ENCODE measurements around the gene PAN3. TPM values are rescaled to one million over a fixed set of nuclear protein-coding genes. Genes with fewer than 3 reads are reported as not detected.
"Not testable (repeated sequence)": the region's sequence is repeated elsewhere in the genome, so short reads cannot be mapped to it uniquely, and the experiment has no call there.

Gene PAN3
- total and polyA plus RNA-seq, 4 experiments from 2014 or later = 2.8 to 66.7 (median 36.4) TPM

DNA sequence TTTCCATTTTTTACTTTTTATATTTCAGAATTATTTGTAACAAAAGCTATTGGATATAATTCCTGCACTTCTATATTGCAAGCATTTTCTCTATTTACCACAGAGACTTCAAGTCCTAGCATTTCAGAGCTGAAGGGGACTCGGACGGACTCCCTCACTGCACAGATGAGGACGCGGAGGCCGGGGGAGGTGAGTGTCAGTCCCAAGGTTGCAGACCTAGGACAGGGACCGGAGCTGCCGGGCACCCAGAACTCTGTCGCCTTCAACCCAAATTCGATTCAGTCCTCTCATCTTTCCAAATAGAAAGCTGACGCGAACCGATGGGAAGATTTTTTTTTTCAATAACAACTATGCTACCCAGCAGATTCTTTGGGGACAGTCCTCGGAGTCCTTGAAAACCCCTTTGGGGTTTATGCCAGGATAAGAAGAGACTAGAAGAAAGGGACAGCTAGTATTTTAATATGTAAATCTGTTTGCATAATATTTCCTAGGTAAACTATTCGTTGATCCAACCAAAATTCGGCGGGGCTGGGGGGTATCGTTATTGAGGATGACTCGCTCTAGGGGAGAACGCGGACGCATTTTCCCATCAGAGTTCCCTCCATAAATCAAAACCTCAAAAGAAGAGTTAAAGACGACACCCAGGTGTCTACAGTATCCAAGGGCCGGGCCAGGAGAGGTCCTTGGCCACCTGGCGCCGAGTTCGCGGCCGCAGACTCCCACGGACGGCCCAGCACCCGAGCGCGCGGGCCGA is 38.8 kb upstream of the PAN3 start:
- H3K27me3 Mint-ChIP-seq = peaks cover 36 to 48% of the 10 kb centered on the region in 2 donors
- H3K36me3 ChIP-seq (ENCODE audit: insufficient read depth, low read length) = no peaks in the 10 kb centered on the region
- peaks cover 14% of the 10 kb centered on the region for H3K4me1 ChIP-seq (ENCODE audit: insufficient read depth, low read length)
- peak overlapping the region; percentile 61 to 88 (median 77) for H3K4me3 Mint-ChIP-seq
- H3K9me3 ChIP-seq (ENCODE audit: control insufficient read depth in 1 of 2, low read length in 2 of 2) = no peaks in the 10 kb centered on the region
- H3K27ac ChIP-seq (ENCODE audit: low read depth, low read length) = no peak overlapping the region
- peaks cover 24% of the 10 kb centered on the region for H3K27me3 ChIP-seq (ENCODE audit: insufficient read depth, low read length)
- intact Hi-C loops (cut with micrococcal nuclease) = no loop called here
- H3K9me3 Mint-ChIP-seq = peaks cover 0 to 4% (median 0%) of the 10 kb centered on the region in 8 donors
- CTCF ChIA-PET (ENCODE audit: partially characterized antibody) = interaction anchor here (1.0 kb wide), 1 partner anchor 90 kb away, joined by 3 read pairs; no protein-coding TSS in a partner anchor
- H3K4me3 ChIP-seq (ENCODE audit: low read length in 2 of 2) = no peak overlapping the region
- no peak overlapping the region for H3K27ac Mint-ChIP-seq
- no peaks in the 10 kb centered on the region for H3K36me3 Mint-ChIP-seq
- POLR2A ChIA-PET (ENCODE audit: partially characterized antibody) = interaction anchor here (0.9 kb wide), 1 partner anchor 39 kb away, joined by 3 read pairs; the partner anchor contains the start of gene PAN3
- DNase-seq = no peak
- peaks cover 2 to 14% (median 7%) of the 10 kb centered on the region in 4 donors for H3K4me1 Mint-ChIP-seq

DNA sequence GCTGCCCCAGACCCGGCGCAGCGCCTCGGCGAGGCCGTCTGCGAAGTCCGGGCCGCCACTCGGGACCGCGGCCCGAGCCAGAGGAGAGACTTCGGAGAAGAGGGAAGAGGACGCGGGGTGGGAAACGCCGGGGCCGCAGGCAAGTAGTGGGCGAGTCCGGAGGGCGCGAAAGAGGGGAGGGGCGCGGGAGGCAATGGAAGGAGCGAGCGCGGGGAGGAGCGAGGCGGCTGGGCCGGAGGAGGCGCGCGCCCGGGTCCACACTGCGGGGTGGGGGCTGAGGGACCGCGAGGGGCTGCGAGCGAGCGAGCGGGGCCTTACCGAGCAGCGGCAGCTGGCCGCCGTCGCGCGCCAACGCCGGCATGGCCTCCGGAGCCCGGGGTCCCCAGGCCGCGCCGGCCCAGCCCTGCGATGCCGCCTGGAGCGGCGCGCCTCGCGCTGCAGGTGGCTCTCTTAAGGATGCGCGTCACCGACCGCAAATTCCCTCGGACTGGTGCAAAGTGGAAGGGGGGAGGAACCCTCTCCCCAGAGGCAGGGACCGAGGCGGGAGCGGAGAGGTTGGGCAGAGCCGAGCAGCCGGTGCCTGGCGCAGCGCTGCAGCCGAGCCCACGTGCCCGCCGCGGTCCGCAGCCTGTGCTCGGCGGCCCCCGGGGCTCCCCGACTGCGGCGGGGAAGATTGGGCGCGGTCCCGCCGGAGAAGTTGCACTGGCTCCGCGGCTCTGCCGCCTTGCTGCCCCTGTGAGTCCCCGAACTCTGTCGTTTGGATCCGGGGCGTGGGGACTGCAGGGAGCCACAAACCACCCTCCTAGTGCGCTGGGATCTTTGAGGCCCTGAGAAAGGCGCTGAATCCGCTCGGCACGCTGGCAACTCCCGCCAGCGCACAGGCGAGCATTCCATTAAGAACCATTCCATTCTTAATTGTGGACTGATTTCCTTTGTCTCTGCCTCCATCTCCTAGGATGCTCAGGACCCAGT is 37.9 kb upstream of the PAN3 start, which contains the start of gene FLT3:
FLT3 (minus strand) TSS at position 427 of the 972 bp plus-strand sequence; CDS start at position 361, 66 bp downstream.
- no peaks in the 10 kb centered on the region for H3K36me3 Mint-ChIP-seq
- Histone ChIP-seq H3K27me3 (ENCODE audit: insufficient read depth, low read length) (peaks cover 24% of the 10 kb centered on the region), H3K36me3 (ENCODE audit: insufficient read depth, low read length) (no peaks in the 10 kb centered on the region), H3K4me3 (ENCODE audit: low read length in 2 of 2) (no peak within 1 kb of the TSS), H3K27ac (ENCODE audit: low read depth, low read length) (no peak within 1 kb of the TSS), H3K4me1 (ENCODE audit: insufficient read depth, low read length) (peaks cover 14% of the 10 kb centered on the region), H3K9me3 (ENCODE audit: control insufficient read depth in 1 of 2, low read length in 2 of 2) (no peaks in the 10 kb centered on the region)
- intact Hi-C loops (cut with micrococcal nuclease) = no loop called here
- peaks cover 36 to 44% of the 10 kb centered on the region in 2 donors for H3K27me3 Mint-ChIP-seq
- CTCF ChIA-PET (ENCODE audit: partially characterized antibody) = no interaction called here
- peaks cover 2 to 14% (median 7%) of the 10 kb centered on the region in 4 donors for H3K4me1 Mint-ChIP-seq
- H3K27ac Mint-ChIP-seq = no peak within 1 kb of the TSS
- DNase-seq = peak in 3 of 5 donors; percentile 4 to 14 (median 10)
- H3K9me3 Mint-ChIP-seq = peaks cover 0 to 4% (median 0%) of the 10 kb centered on the region in 8 donors
- POLR2A ChIA-PET (ENCODE audit: partially characterized antibody) = interaction anchor here (0.9 kb wide), 1 partner anchor 38 kb away, joined by 3 read pairs; the partner anchor contains the start of gene PAN3
- peak within 1 kb of the TSS; percentile 61 to 88 (median 77) for H3K4me3 Mint-ChIP-seq

DNA sequence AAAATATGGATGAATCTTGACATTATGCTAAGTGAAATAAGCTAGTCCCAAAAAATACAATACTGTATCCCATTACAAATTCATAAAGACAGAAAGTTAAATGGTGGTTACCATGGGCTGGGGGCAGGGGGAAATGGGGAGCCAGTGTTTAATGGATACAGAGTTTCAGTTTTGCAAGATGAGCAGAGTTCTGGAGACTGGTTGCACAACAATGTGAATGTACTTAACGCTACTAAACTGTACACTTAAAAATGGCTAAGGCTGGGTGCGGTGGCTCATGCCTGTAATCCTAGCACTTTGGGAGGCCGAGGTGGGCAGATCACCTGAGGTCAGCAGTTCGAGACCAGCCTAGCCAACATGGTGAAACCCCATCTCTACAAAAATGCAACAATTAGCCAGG is 36.5 kb upstream of the PAN3 start:
- H3K27ac ChIP-seq (ENCODE audit: low read depth, low read length); POLR2A ChIA-PET (ENCODE audit: partially characterized antibody); H3K27ac Mint-ChIP-seq; H3K4me3 ChIP-seq (ENCODE audit: low read length in 2 of 2); H3K4me3 Mint-ChIP-seq; H3K9me3 ChIP-seq (ENCODE audit: control insufficient read depth in 1 of 2, low read length in 2 of 2); H3K9me3 Mint-ChIP-seq; intact Hi-C loops (cut with micrococcal nuclease); CTCF ChIA-PET (ENCODE audit: partially characterized antibody); H3K36me3 ChIP-seq (ENCODE audit: insufficient read depth, low read length); H3K36me3 Mint-ChIP-seq; DNase-seq: not testable (repeated sequence)
- Histone ChIP-seq H3K27me3 (ENCODE audit: insufficient read depth, low read length) (peaks cover 24% of the 10 kb centered on the region), H3K4me1 (ENCODE audit: insufficient read depth, low read length) (peaks cover 14% of the 10 kb centered on the region)
- Mint-ChIP-seq H3K4me1 (peaks cover 2 to 14% (median 7%) of the 10 kb centered on the region in 4 donors), H3K27me3 (peaks cover 31 to 41% of the 10 kb centered on the region in 2 donors)

DNA sequence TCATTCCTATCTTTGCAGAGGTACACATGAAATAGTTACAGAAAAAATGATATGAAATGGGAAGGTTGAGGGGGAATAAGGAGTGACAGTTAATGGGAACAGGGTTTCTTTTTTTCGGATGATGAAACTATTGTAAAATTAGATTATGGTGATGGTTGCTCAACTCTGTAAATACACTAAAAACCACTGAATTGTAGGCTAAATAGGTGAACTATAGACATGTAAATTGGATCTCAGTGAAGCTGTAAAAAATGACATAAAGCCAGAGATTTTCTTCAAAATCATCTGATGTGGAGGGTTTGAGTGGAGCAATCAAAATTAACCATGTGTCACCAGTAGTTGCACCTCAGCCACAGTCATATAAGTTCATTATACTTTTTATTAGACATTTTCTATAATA is 31.4 kb upstream of the PAN3 start:
- no peak for DNase-seq
- Histone ChIP-seq H3K9me3 (ENCODE audit: control insufficient read depth in 1 of 2, low read length in 2 of 2) (no peaks in the 10 kb centered on the region), H3K4me3 (ENCODE audit: low read length in 2 of 2) (no peak overlapping the region), H3K27me3 (ENCODE audit: insufficient read depth, low read length) (peaks cover 1% of the 10 kb centered on the region), H3K36me3 (ENCODE audit: insufficient read depth, low read length) (no peaks in the 10 kb centered on the region), H3K27ac (ENCODE audit: low read depth, low read length) (no peak overlapping the region), H3K4me1 (ENCODE audit: insufficient read depth, low read length) (no peaks in the 10 kb centered on the region)
- Mint-ChIP-seq H3K4me1 (no peaks in the 10 kb centered on the region), H3K27me3 (peaks cover 4 to 16% of the 10 kb centered on the region in 2 donors), H3K4me3 (no peak overlapping the region), H3K9me3 (peaks cover 0 to 2% (median 0%) of the 10 kb centered on the region in 8 donors), H3K36me3 (no peaks in the 10 kb centered on the region), H3K27ac (no peak overlapping the region)
- ChIA-PET POLR2A (ENCODE audit: partially characterized antibody) (no interaction called here), CTCF (ENCODE audit: partially characterized antibody) (no interaction called here)
- intact Hi-C loops (cut with micrococcal nuclease) = no loop called here

DNA sequence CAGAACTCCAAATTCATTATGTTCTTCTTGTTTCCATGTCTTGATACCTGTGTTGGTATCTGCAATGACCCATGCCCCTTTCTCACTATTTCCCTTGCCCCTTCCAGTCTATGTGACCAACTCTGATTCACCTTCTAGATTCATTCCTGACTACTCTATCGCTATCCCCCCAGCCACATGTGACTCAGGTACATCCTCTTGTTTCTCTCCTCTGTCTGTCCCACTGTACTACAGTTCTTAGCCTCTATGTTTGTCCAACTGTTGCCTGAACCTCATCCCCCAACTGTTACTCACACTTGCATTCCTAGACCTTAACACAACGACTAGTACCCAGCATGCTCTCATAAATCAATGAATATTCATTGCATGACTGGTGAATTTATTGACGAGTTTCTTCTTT is 27.9 kb upstream of the PAN3 start:
- Mint-ChIP-seq H3K27ac (peak overlapping the region in 1 of 7 donors; percentile 3), H3K9me3 (peaks cover 0 to 2% (median 0%) of the 10 kb centered on the region in 8 donors)

DNA sequence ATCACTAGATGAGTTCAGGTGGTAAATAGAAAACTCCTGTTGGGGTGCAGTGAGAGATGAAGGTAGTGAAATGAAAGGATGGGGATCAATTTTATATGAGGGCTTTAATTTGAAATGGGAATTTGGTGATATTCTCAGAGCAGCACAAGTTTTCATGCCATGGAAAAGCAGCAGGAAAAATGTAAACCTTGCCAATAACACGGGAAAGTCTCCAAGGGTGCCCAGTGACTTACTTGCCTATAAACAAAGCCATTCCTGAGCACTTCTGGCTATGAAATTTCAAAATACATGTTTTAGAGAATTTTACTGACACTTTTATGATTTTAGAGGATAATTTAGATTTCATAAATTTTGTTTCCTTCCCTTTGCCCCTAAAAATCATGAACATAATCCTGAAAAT is 21.6 kb upstream of the PAN3 start:
- Histone ChIP-seq H3K27me3 (ENCODE audit: insufficient read depth, low read length) (no peaks in the 10 kb centered on the region), H3K4me1 (ENCODE audit: insufficient read depth, low read length) (no peaks in the 10 kb centered on the region), H3K36me3 (ENCODE audit: insufficient read depth, low read length) (no peaks in the 10 kb centered on the region), H3K9me3 (ENCODE audit: control insufficient read depth in 1 of 2, low read length in 2 of 2) (no peaks in the 10 kb centered on the region), H3K4me3 (ENCODE audit: low read length in 2 of 2) (no peak overlapping the region), H3K27ac (ENCODE audit: low read depth, low read length) (no peak overlapping the region)
- no peaks in the 10 kb centered on the region for H3K36me3 Mint-ChIP-seq
- peaks cover 0 to 2% (median 0%) of the 10 kb centered on the region in 8 donors for H3K9me3 Mint-ChIP-seq
- peaks cover 2 to 4% of the 10 kb centered on the region in 2 donors for H3K27me3 Mint-ChIP-seq
- no peak for DNase-seq
- POLR2A ChIA-PET (ENCODE audit: partially characterized antibody) = no interaction called here
- no peak overlapping the region for H3K4me3 Mint-ChIP-seq
- no peak overlapping the region for H3K27ac Mint-ChIP-seq
- CTCF ChIA-PET (ENCODE audit: partially characterized antibody) = no interaction called here
- intact Hi-C loops (cut with micrococcal nuclease) = no loop called here
- peaks cover 0 to 6% (median 3%) of the 10 kb centered on the region in 4 donors for H3K4me1 Mint-ChIP-seq

More for the DNA sequence above, 27.9 kb upstream of the PAN3 start:
- POLR2A ChIA-PET (ENCODE audit: partially characterized antibody) = no interaction called here
- peaks cover 1 to 6% of the 10 kb centered on the region in 2 donors for H3K27me3 Mint-ChIP-seq
- no peaks in the 10 kb centered on the region for H3K4me1 ChIP-seq (ENCODE audit: insufficient read depth, low read length)
- no peak overlapping the region for H3K4me3 Mint-ChIP-seq
- H3K9me3 ChIP-seq (ENCODE audit: control insufficient read depth in 1 of 2, low read length in 2 of 2) = no peaks in the 10 kb centered on the region
- DNase-seq = no peak
- intact Hi-C loops (cut with micrococcal nuclease) = no loop called here
- H3K4me1 Mint-ChIP-seq = no peaks in the 10 kb centered on the region
- H3K27me3 ChIP-seq (ENCODE audit: insufficient read depth, low read length) = no peaks in the 10 kb centered on the region
- CTCF ChIA-PET (ENCODE audit: partially characterized antibody) = interaction anchor here (1.4 kb wide), 1 partner anchor 179 kb away, joined by 3 read pairs; no protein-coding TSS in a partner anchor
- H3K36me3 Mint-ChIP-seq = no peaks in the 10 kb centered on the region
- no peak overlapping the region for H3K4me3 ChIP-seq (ENCODE audit: low read length in 2 of 2)
- H3K36me3 ChIP-seq (ENCODE audit: insufficient read depth, low read length) = no peaks in the 10 kb centered on the region
- H3K27ac ChIP-seq (ENCODE audit: low read depth, low read length) = no peak overlapping the region
